Hematopoietic multipotent progenitor cell (in vitro differentiated cells): Measurements from ENCODE around the gene PBX4. TPM values are rescaled to one million over a fixed set of nuclear protein-coding genes. Genes with fewer than 3 reads are reported as not detected.
"Not testable (repeated sequence)": the region's sequence is repeated elsewhere in the genome, so short reads cannot be mapped to it uniquely, and the experiment has no call there.

Experiments
- DNase-seq, 3 donors: peaks; one replicate each; pipeline ENCODE4 v3.0.0-alpha.2; 2011 to 2015; ENCODE audit warnings: low read depth in 2 of 3, low spot score in 2 of 3
- total RNA-seq: library from RNA; depleted of rRNA; stranded (reverse); fragments of >200 nt; gene quantifications from one replicate; pipeline ENCODE4 v1.2.3, GENCODE V29; 2012

PBX4 gene
- total RNA-seq, result 4.8 TPM

- DNase-seq, result peak; percentile 95 to 98 (median 98)
Observed at GRCh38 chr19:19618219-19619051, at the start of gene PBX4. Gene PBX4, minus strand, starts transcription at chr19:19618687. Its CDS starts 58 bp downstream, at chr19:19618629.

- not testable (repeated sequence) for DNase-seq
Observed at GRCh38 chr19:19665420-19665948, 47.0 kb upstream of the PBX4 start.

- peak; percentile 86 to 99 (median 96) for DNase-seq
Observed at GRCh38 chr19:19663256-19664120, 45.0 kb upstream of the PBX4 start, which contains the start of gene ATP13A1. Gene ATP13A1, minus strand, starts transcription at chr19:19663676. Its CDS starts 10 bp downstream, at chr19:19663666.

DNA sequence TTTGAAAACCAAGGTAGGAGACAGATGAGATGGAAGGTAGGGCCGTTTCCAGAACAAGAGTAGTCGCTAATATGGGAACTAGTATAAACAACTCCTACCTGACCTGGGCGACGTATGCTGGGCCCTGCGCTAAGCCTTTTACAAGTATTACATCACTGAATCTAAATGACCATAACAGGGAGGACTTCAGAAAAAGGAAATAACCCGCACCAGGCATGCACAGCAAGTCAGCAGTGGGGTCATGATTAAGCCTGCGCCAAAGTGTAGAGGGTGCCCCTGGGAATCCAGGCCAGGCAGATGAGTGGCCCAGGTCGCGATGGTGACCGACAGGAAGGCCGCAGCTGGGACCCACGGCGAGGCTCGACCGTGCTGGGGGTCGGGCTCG lies 44.4 kb upstream of the PBX4 start:
- DNase-seq, result no peak

DNA sequence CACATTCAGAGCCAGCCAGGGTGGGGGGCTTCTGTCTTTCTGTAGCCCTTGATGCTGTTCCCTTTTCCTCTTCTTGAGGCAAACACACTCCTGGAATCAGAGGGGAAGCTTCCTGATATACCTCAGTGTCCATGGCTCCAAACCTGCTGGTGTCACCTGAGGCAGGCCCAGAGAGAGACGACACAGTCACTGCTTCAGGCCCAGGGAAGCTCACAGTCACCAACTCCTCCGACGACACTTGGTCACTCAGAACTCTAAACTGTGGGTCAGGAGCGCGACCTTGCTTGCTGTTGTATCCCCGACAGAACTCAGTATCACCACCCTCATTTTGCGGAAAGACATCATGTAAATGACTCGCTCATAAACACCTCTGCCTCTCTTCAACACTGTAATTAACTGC lies 43.9 kb upstream of the PBX4 start:
- DNase-seq, result no peak

GRCh38 chr19:19661675-19662251 lies 43.3 kb upstream of the PBX4 start:
- DNase-seq, result peak in 1 of 3 donors; percentile 47

GRCh38 chr19:19661141-19661674 lies 42.7 kb upstream of the PBX4 start:
- no peak for DNase-seq

DNA sequence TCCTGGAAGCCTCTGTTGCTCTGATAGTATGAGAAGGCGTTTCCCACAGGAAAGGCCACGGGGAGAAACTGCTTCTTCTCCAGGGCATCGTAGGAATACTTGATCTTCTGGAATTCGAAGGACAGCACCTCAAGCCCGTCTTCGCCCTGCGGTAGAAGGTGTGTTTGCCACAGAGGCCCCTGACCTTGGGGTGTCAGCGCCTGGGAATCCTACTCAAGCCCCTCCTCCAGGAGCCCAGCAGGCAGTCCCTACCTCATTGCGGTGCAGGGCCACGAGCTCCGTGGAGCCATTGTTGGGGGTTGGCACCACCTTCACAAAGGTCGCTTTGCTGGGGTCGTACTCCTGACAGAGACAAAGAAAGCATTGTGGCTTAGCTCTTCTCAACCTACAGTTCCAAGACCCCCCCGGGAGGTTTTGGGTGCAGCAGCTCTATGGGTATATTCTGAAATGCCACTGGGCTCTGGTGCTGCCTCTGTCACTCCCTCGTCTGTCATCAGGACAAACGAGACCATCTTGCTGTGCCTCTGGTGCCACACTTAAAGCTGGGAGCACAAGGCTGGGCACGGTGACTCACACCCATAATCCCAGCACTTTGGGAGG lies 41.3 kb upstream of the PBX4 start:
- no peak for DNase-seq

- no peak for DNase-seq
Observed at GRCh38 chr19:19657397-19657783, 38.9 kb upstream of the PBX4 start.

DNA sequence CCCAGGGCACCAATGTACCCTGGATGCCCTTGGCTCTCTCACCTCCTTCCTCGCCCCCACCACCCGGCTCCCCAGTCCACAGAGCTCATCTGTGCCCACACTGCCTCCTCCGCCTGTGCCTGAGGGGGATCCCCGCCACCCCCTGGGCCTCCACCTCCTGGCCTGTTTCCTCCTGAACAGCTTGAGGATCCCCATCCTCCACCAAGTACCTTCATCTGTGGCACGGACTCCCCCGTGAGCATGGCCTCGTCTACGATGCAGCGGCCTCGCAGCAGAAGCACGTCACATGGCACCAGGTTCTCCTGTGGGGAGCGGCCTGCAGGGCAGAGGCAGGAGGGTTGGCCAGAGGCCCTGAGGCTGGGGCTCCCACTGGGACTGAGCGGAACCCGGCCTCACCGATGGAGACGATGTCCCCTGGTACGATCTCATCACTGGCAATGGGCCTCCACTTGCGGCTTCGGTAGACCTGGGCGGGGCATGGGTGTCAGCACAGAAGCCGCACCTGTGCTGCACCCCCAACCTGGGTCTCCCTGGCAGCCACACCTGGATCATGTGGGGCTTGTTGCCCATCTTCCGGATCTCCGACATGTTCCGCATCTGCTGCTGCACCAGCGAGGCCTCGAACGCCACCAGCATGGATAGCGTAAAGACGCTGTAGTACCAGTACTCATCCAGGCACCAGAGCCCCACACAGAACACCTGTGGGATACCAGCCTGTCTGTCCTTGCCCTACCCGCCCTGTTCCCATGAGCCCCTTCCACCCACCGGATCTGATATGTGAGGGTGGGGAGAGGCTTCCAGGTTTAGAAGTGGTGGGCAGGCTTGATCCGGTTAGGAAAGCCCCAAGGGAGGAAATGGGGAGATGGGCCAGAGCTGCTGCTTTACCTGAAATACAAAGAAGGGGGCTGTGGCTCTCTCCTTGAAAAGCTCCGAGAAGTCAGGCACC lies 38.2 kb upstream of the PBX4 start:
- DNase-seq, result no peak

GRCh38 chr19:19655641-19656343 lies 37.3 kb upstream of the PBX4 start:
- DNase-seq, result no peak

- no peak for DNase-seq
Observed at GRCh38 chr19:19655051-19655594, 36.6 kb upstream of the PBX4 start.

GRCh38 chr19:19654441-19654840 lies 36.0 kb upstream of the PBX4 start:
- no peak for DNase-seq

DNA sequence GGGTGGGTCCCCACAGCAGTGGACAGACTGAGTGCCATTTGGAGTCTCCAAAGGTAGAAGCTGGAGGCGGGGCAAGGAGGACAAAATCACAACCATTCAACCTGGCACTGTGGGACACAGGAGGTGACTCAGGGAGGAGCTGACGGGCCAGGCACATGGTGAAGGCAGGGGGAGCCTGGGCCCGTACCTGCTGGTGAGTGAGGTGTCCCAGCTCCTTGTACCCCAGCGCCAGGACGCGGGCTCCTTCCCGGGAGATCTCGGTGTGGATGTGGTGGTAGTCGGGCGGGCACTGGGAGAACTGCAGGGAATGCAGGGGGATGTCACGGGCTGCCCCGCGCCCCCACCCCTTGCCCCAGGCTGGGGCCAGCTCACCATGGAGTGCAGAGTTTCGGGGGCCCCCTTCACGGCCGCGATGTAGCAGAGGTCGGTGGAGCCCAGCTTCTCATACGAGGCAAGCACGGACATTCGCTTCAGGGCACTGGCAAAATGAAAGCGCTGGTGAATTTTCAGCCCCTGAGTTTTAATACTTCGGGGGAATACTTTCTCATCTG lies 35.2 kb upstream of the PBX4 start:
- DNase-seq, result no peak

- no peak for DNase-seq
Observed at GRCh38 chr19:19652482-19653295, 34.2 kb upstream of the PBX4 start.

GRCh38 chr19:19651076-19651475 lies 32.6 kb upstream of the PBX4 start:
- no peak for DNase-seq

- no peak for DNase-seq
Observed at GRCh38 chr19:19650331-19650730, 31.8 kb upstream of the PBX4 start.
